ENCODE measurements around the gene CFAP53. TPM values are rescaled to one million over a fixed set of nuclear protein-coding genes. Genes with fewer than 3 reads are reported as not detected.

Gene CFAP53
- total and polyA plus RNA-seq, 2 of the 13 experiments (the other 11 are each of a cell fraction or from before 2014, with no cell fraction given), result 0.05 to 0.07 TPM

GRCh38 chr18:50183556-50183955 lies 82.7 kb downstream of the CFAP53 start (continued):
- TF ChIP-seq ZNF646 (CRISPR knock-in tag; IDR thresholded peaks at IDR 0.05) (no peak), TRIM22 (IDR thresholded peaks at IDR 0.05) (no peak), ZNF788 (CRISPR knock-in tag; IDR thresholded peaks at IDR 0.05; ENCODE audit: borderline replicate concordance) (no peak), ZNF557 (CRISPR knock-in tag; IDR thresholded peaks at IDR 0.05) (no peak), KAT2B (IDR thresholded peaks at IDR 0.05; ENCODE audit: borderline replicate concordance, low read depth, low read length) (no peak), TGIF2 (CRISPR knock-in tag; IDR thresholded peaks at IDR 0.05) (no peak), ISX (CRISPR knock-in tag; conservative IDR thresholded peaks at IDR 0.05) (no peak), ZNF878 (CRISPR knock-in tag; IDR thresholded peaks at IDR 0.05) (no peak), KDM2A (CRISPR knock-in tag; IDR thresholded peaks at IDR 0.05; ENCODE audit: borderline replicate concordance, low read depth) (no peak)
